Suprapubic skin (tissue), 4 donors: ENCODE measurements around the gene ZRANB2. TPM values are rescaled to one million over a fixed set of nuclear protein-coding genes. Genes with fewer than 3 reads are reported as not detected.

Experiments used
- DNase-seq, 2 donors: peaks; one replicate each; pipeline ENCODE4 v3.0.0-alpha.2; 2019; ENCODE audit warnings: low spot score in 2 of 2
- H3K27ac ChIP-seq: fragments of 200-600 bp; sonication (generic); one replicate; pipeline ENCODE4 v1.5.1; 2019
- H3K27me3 ChIP-seq: fragments of 200-600 bp; sonication (generic); one replicate; pipeline ENCODE4 v1.5.1; 2019
- H3K36me3 ChIP-seq: fragments of 200-600 bp; sonication (generic); one replicate; pipeline ENCODE4 v1.5.1; 2019
- H3K4me1 ChIP-seq: fragments of 200-600 bp; sonication (generic); one replicate; pipeline ENCODE4 v1.5.1; 2019
- H3K4me3 ChIP-seq: fragments of 200-600 bp; sonication (generic); one replicate; pipeline ENCODE4 v1.5.1; 2019; ENCODE audit warnings: mild to moderate bottlenecking
- H3K9me3 ChIP-seq: fragments of 200-600 bp; sonication (generic); one replicate; pipeline ENCODE4 v1.5.1; 2019
- EP300 ChIP-seq: sonication (generic); formaldehyde crosslinking; IDR thresholded peaks from one replicate; pipeline ENCODE4 v1.6.1; 2017; ENCODE audit warnings: antibody characterized with exemption
- POLR2A ChIP-seq, 2 donors: fragments of 450-650 bp; IDR thresholded peaks; one replicate each; pipeline ENCODE4 v1.6.1; 2017; ENCODE audit warnings: antibody characterized with exemption in 2 of 2, mild to moderate bottlenecking in 2 of 2, moderate library complexity in 2 of 2
- POLR2AphosphoS5 ChIP-seq, 3 donors: sonication (generic); formaldehyde crosslinking; IDR thresholded peaks; one replicate each; pipeline ENCODE4 v1.6.1; 2017; ENCODE audit warnings: antibody characterized with exemption in 3 of 3
- WGBS: methylation state at CpG from one replicate; pipeline ENCODE4 v1.1.5; 2018; 5-methylcytosine and 5-hydroxymethylcytosine counted together
- total RNA-seq, 4 donors: library from RNA; depleted of rRNA; stranded (reverse); fragments of >200 nt; gene quantifications; one replicate each; pipeline ENCODE4 v1.1.0, GENCODE V29; 2016
- TF ChIP-seq, protein P1 (sequence below), 2 donors: fragments of 200-600 bp in 1 of 2; fragments of 450-650 bp in 1 of 2; sonication (generic) in 1 of 2; IDR thresholded peaks; one replicate each; pipeline ENCODE4 v1.5.1; 2016 to 2019; ENCODE audit warnings: antibody characterized with exemption in 2 of 2, mild to moderate bottlenecking in 1 of 2, moderate library complexity in 1 of 2

Gene ZRANB2
- total RNA-seq, 4 donors from 2014 or later = 37.4 to 164 (median 49.0) TPM

GRCh38 chr1:71053146-71053545 lies 27.7 kb downstream of the ZRANB2 start:
- H3K27me3 ChIP-seq = no peaks in the 10 kb centered on the region
- H3K27ac ChIP-seq = no peak overlapping the region
- no peak overlapping the region for H3K4me3 ChIP-seq
- TF ChIP-seq POLR2AphosphoS5 (IDR thresholded peaks at IDR 0.05) = no peak
- TF ChIP-seq EP300 = no peak
- no peak for TF ChIP-seq POLR2A (IDR thresholded peaks at IDR 0.05)
- TF ChIP-seq, protein P1, sequence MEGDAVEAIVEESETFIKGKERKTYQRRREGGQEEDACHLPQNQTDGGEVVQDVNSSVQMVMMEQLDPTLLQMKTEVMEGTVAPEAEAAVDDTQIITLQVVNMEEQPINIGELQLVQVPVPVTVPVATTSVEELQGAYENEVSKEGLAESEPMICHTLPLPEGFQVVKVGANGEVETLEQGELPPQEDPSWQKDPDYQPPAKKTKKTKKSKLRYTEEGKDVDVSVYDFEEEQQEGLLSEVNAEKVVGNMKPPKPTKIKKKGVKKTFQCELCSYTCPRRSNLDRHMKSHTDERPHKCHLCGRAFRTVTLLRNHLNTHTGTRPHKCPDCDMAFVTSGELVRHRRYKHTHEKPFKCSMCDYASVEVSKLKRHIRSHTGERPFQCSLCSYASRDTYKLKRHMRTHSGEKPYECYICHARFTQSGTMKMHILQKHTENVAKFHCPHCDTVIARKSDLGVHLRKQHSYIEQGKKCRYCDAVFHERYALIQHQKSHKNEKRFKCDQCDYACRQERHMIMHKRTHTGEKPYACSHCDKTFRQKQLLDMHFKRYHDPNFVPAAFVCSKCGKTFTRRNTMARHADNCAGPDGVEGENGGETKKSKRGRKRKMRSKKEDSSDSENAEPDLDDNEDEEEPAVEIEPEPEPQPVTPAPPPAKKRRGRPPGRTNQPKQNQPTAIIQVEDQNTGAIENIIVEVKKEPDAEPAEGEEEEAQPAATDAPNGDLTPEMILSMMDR (IDR thresholded peaks at IDR 0.05) = no peak
- H3K4me1 ChIP-seq = peaks cover 5% of the 10 kb centered on the region
- WGBS = 59% methylated on average over 1 of the region's 1 CpG
- no peak for DNase-seq
- H3K36me3 ChIP-seq = peaks cover 8% of the 10 kb centered on the region
- H3K9me3 ChIP-seq = no peaks in the 10 kb centered on the region

GRCh38 chr1:71049951-71050598 lies 30.8 kb downstream of the ZRANB2 start:
- H3K4me1 ChIP-seq = peaks cover 29% of the 10 kb centered on the region
- H3K36me3 ChIP-seq = no peaks in the 10 kb centered on the region
- WGBS = 0% methylated on average over 1 of the region's 1 CpG
- no peak overlapping the region for H3K4me3 ChIP-seq
- H3K27me3 ChIP-seq = peaks cover 17% of the 10 kb centered on the region
- H3K27ac ChIP-seq = no peak overlapping the region
- no peak for DNase-seq
- TF ChIP-seq POLR2AphosphoS5 (IDR thresholded peaks at IDR 0.05) = no peak
- TF ChIP-seq, protein P1 (IDR thresholded peaks at IDR 0.05) = peak; percentile 59 to 66
- no peaks in the 10 kb centered on the region for H3K9me3 ChIP-seq

GRCh38 chr1:71047635-71048607 lies 32.9 kb downstream of the ZRANB2 start, which contains the start of gene PTGER3:
TSS of gene PTGER3 (minus strand) at chr1:71047816. CDS start at chr1:71047577, 239 bp downstream.
- peak; percentile 84 to 90 for DNase-seq
- H3K36me3 ChIP-seq = no peaks in the 10 kb centered on the region
- peak within 1 kb of the TSS; percentile 74 for H3K4me3 ChIP-seq
- TF ChIP-seq POLR2A (IDR thresholded peaks at IDR 0.05) (no peak), EP300 (no peak), POLR2AphosphoS5 (IDR thresholded peaks at IDR 0.05) (no peak)
- TF ChIP-seq, protein P1 (IDR thresholded peaks at IDR 0.05) = no peak
- WGBS = 26% methylated on average over 11 of the region's 56 CpGs
- peaks cover 17% of the 10 kb centered on the region for H3K27me3 ChIP-seq
- H3K9me3 ChIP-seq = no peaks in the 10 kb centered on the region
- H3K27ac ChIP-seq = peak within 1 kb of the TSS; percentile 51
- H3K4me1 ChIP-seq = peaks cover 33% of the 10 kb centered on the region

- H3K9me3 ChIP-seq = no peaks in the 10 kb centered on the region
- TF ChIP-seq, protein P1 (IDR thresholded peaks at IDR 0.05) = no peak
- TF ChIP-seq POLR2A (IDR thresholded peaks at IDR 0.05) = no peak
- 4% methylated on average over 17 of the region's 73 CpGs for WGBS
- H3K27me3 ChIP-seq = peaks cover 17% of the 10 kb centered on the region
- H3K36me3 ChIP-seq = no peaks in the 10 kb centered on the region
- peaks cover 34% of the 10 kb centered on the region for H3K4me1 ChIP-seq
- peak in 1 of 2 donors; percentile 78 for DNase-seq
- peak overlapping the region; percentile 74 for H3K4me3 ChIP-seq
- H3K27ac ChIP-seq = peak overlapping the region; percentile 51
Observed at GRCh38 chr1:71046891-71047634, 33.8 kb downstream of the ZRANB2 start.
